Measurements from ENCODE around the gene WNT9B.

GRCh38 chr17:46839211-46839610 is 12.2 kb upstream of the WNT9B start:
- no peak for TF ChIP-seq CTCF (IDR thresholded peaks at IDR 0.05; ENCODE audit: poor library complexity)
- no peak for TF ChIP-seq EZH2 (IDR thresholded peaks at IDR 0.05; ENCODE audit: borderline replicate concordance)

Data from hepatocyte (in vitro differentiated cells).